ENCODE results near the gene TAF10. TPM values are rescaled to one million over a fixed set of nuclear protein-coding genes. Genes with fewer than 3 reads are reported as not detected.

TAF10 gene
- total RNA-seq, 4 donors from 2014 or later: 49.8 to 77.8 (median 65.7) TPM

DNA sequence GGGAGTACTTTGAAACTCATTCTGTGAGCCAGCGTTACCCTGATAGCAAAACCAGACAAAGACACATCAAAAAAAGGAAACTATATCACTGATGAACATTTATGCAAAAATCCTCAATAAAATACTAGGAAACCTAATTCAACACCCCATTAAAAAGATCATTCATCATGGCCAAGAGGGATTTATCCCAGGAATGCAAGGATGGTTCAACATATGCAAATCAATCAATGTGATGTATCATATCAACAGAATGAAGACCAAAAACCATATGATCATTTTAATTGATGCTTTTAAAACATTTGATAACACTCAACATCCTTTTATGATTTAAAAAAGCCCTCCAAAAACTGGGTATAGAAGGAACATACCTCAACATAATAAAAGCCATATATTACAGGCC lies 28.4 kb downstream of the TAF10 start:
- TF ChIP-seq, protein P1, sequence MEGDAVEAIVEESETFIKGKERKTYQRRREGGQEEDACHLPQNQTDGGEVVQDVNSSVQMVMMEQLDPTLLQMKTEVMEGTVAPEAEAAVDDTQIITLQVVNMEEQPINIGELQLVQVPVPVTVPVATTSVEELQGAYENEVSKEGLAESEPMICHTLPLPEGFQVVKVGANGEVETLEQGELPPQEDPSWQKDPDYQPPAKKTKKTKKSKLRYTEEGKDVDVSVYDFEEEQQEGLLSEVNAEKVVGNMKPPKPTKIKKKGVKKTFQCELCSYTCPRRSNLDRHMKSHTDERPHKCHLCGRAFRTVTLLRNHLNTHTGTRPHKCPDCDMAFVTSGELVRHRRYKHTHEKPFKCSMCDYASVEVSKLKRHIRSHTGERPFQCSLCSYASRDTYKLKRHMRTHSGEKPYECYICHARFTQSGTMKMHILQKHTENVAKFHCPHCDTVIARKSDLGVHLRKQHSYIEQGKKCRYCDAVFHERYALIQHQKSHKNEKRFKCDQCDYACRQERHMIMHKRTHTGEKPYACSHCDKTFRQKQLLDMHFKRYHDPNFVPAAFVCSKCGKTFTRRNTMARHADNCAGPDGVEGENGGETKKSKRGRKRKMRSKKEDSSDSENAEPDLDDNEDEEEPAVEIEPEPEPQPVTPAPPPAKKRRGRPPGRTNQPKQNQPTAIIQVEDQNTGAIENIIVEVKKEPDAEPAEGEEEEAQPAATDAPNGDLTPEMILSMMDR (IDR thresholded peaks at IDR 0.05 in 4 of 5, conservative IDR thresholded peaks at IDR 0.05 in 1 of 5): no peak
- no peak for TF ChIP-seq POLR2A (IDR thresholded peaks at IDR 0.05)
- ATAC-seq (no peak), DNase-seq (no peak)
- intact Hi-C loops (cut with DNase I; ENCODE audit: low total_unique reads) (no loop called here), in situ Hi-C loops (cut with MboI; ENCODE audit: low sequenced_read_pairs in 4 of 4) (no loop called here)
- Histone ChIP-seq H3K27ac (no peak overlapping the region), H3K4me3 (no peak overlapping the region), H3K4me1 (peaks cover 0 to 3% of the 10 kb centered on the region in 2 donors), H3K9me3 (peaks cover 0 to 14% (median 0%) of the 10 kb centered on the region in 3 donors), H3K27me3 (no peaks in the 10 kb centered on the region), H3K36me3 (no peaks in the 10 kb centered on the region)

- peaks cover 0 to 9% of the 10 kb centered on the region in 2 donors for H3K4me1 ChIP-seq
- no peak overlapping the region for H3K27ac ChIP-seq
- intact Hi-C loops (cut with DNase I; ENCODE audit: low total_unique reads) (no loop called here), in situ Hi-C loops (cut with MboI; ENCODE audit: low sequenced_read_pairs in 4 of 4) (no loop called here)
- DNase-seq (no peak), ATAC-seq (no peak)
- peaks cover 0 to 11% (median 0%) of the 10 kb centered on the region in 3 donors for H3K9me3 ChIP-seq
- no peak for TF ChIP-seq POLR2A (IDR thresholded peaks at IDR 0.05)
- TF ChIP-seq, protein P1 (IDR thresholded peaks at IDR 0.05 in 4 of 5, conservative IDR thresholded peaks at IDR 0.05 in 1 of 5): no peak
- no peaks in the 10 kb centered on the region for H3K36me3 ChIP-seq
- no peaks in the 10 kb centered on the region for H3K27me3 ChIP-seq
- H3K4me3 ChIP-seq: no peak overlapping the region
Measured at GRCh38 chr11:6579681-6580080, 32.3 kb downstream of the TAF10 start.

DNA sequence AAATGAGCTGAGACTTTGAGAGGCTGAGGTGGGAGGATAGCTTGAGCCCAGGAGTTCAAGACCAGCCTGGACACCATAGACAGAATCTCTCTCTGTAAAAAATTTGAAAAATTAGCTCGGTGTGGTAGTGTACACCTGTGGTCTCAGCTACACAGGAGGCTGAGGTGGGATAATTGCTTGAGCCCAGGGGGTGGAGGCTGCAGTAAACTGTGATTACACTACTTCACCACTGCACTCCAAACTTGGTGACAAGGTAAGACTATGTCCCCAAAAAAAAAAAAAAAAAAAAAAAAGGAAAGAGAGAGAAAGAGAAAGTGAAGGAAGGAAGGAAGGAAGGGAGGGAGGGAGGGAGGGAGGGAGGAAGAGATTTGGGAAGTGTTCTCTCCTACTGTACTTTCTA lies 33.9 kb downstream of the TAF10 start:
- H3K36me3 ChIP-seq: peaks cover 0 to 3% of the 10 kb centered on the region in 2 donors
- in situ Hi-C loops (cut with MboI; ENCODE audit: low sequenced_read_pairs in 4 of 4) (no loop called here), intact Hi-C loops (cut with DNase I; ENCODE audit: low total_unique reads) (no loop called here)
- TF ChIP-seq, protein P1 (IDR thresholded peaks at IDR 0.05 in 4 of 5, conservative IDR thresholded peaks at IDR 0.05 in 1 of 5): no peak
- no peak for TF ChIP-seq POLR2A (IDR thresholded peaks at IDR 0.05)
- no peak overlapping the region for H3K27ac ChIP-seq
- no peak for DNase-seq
- no peak for ATAC-seq
- H3K4me1 ChIP-seq: peaks cover 0 to 9% of the 10 kb centered on the region in 2 donors
- H3K9me3 ChIP-seq: no peaks in the 10 kb centered on the region
- H3K4me3 ChIP-seq: no peak overlapping the region
- H3K27me3 ChIP-seq: no peaks in the 10 kb centered on the region

GRCh38 chr11:6576471-6577373 lies 35.3 kb downstream of the TAF10 start:
- Histone ChIP-seq H3K9me3 (no peaks in the 10 kb centered on the region), H3K27ac (peak overlapping the region; percentile 16 to 59 (median 22)), H3K4me3 (no peak overlapping the region), H3K27me3 (no peaks in the 10 kb centered on the region), H3K4me1 (peaks cover 1 to 9% of the 10 kb centered on the region in 2 donors), H3K36me3 (peaks cover 0 to 3% of the 10 kb centered on the region in 2 donors)
- DNase-seq (no peak), ATAC-seq (no peak)
- intact Hi-C loops (cut with DNase I; ENCODE audit: low total_unique reads): no loop called here
- TF ChIP-seq POLR2A (IDR thresholded peaks at IDR 0.05): no peak
- TF ChIP-seq, protein P1 (IDR thresholded peaks at IDR 0.05 in 4 of 5, conservative IDR thresholded peaks at IDR 0.05 in 1 of 5): no peak
- in situ Hi-C loops (cut with MboI; ENCODE audit: low sequenced_read_pairs in 4 of 4): no loop called here
